ENCODE data around the gene SP2.

DNA sequence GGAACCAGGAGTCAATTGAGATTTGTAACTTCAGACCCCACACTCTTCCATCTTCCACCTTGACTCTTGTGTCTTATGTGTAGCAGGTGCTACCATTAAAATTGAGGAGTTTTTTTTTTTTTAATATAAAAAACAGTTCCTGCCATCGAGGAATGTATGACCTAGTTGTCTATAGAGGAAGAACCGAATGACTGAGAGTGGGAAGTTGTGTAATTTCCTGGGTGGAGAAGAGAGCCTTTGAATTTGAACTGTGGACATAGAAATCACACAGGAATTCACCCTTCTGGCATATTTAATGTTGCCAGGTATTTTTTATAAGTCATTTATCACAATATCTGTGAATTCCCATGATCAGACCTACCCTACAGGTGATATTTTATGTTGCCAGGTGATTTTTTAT lies 22.0 kb downstream of the SP2 start:
- TF ChIP-seq SIN3A (IDR thresholded peaks at IDR 0.05; ENCODE audit: low read depth) = no peak
- TF ChIP-seq, protein P1, sequence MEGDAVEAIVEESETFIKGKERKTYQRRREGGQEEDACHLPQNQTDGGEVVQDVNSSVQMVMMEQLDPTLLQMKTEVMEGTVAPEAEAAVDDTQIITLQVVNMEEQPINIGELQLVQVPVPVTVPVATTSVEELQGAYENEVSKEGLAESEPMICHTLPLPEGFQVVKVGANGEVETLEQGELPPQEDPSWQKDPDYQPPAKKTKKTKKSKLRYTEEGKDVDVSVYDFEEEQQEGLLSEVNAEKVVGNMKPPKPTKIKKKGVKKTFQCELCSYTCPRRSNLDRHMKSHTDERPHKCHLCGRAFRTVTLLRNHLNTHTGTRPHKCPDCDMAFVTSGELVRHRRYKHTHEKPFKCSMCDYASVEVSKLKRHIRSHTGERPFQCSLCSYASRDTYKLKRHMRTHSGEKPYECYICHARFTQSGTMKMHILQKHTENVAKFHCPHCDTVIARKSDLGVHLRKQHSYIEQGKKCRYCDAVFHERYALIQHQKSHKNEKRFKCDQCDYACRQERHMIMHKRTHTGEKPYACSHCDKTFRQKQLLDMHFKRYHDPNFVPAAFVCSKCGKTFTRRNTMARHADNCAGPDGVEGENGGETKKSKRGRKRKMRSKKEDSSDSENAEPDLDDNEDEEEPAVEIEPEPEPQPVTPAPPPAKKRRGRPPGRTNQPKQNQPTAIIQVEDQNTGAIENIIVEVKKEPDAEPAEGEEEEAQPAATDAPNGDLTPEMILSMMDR (IDR thresholded peaks at IDR 0.05 in 2 of 3, conservative IDR thresholded peaks at IDR 0.05 in 1 of 3; ENCODE audit: borderline replicate concordance in 1 of 3, insufficient read depth in 1 of 3, low read depth in 2 of 3, low read length in 2 of 3) = no peak
- TF ChIP-seq ZFX (IDR thresholded peaks at IDR 0.05) = no peak
